HG03575 (cell line): ENCODE results near the gene MEPCE.
"Not testable (repeated sequence)": the region's sequence is repeated elsewhere in the genome, so short reads cannot be mapped to it uniquely, and the experiment has no call there.

Source experiments
- ATAC-seq: cut with Tn5 transposase; IDR thresholded peaks from one replicate; pipeline ENCODE4 v1.9.1; 2021; ENCODE audit not compliant: unreplicated experiment, insufficient number of reproducible peaks, low FRiP score; ENCODE audit errors: extremely low read depth

The MEPCE gene

DNA sequence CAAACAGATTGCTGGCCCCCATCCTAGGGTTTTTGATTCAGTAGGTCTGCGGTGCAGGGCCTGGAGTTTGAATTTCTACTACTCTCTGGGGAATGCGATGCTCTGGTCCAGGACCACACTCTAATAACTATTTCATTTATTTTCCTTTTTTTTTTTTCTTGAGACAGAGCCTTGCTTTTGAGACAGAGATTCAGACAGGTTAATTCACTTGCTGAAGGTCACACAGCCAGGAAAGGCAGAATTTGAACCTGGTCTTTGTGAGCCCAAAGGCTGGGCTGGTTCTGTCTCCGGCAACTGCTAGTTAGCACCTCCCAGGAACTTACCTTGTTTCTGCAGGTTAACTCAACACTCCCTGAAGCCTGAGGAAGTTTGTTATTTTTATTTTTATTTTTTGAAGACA is 22.9 kb downstream of the MEPCE start:
- ATAC-seq = no peak

DNA sequence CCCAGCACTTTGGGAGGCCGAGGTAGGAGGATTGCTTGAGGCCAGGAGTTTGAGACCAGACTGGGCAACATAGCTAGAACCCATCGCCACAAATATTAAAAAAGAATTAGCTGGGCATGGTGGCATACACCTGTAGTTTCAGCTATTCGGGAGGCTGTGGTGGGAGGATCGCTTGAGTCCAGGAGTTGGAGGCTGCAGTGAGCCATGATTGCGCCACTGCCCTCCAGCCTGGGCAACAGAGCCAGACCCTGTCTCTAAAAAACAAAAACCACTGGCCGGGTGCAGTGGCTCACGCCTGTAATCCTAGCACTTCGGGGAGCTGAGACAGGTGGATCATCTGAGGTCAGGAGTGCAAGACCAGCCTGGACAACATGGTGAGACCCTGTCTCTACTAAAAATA is 24.2 kb downstream of the MEPCE start:
- ATAC-seq = not testable (repeated sequence)

DNA sequence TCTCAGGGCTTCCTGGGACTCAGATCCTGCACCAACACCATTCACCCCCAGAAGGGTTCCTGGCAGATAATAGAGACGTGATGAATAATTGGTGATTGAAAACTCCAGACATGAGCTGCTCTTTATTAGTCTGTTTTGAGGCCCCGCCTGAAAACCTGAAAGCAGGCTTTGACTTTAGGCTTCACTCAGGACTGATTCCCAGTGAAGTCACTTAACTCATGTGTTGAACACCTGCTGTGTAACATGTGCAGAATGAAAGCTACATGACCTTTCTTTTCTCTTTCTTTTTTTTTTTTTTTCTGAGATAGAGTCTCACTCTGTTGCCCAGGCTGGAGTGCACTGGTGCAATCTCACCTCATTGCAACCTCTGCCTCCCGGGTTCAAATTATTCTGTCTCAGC is 25.6 kb downstream of the MEPCE start:
- no peak for ATAC-seq

DNA sequence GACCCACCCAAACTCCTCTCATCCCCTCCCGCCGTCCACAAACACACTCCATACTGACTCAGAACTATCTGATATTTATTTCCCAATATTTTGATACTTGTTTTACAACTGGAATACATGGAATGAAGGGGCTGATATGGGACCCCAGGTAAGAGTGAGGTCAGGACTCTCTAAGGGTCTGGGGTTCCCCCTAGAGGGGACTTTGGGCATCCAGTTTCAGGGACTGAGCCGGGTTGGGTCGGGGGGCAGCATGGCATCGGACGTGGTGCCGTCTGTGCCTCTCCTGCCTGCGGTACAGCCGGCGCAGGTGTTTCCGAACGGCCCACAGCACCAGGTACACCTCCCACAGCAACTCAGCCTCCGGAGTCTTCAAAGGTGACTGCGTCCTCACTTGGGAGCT is 26.9 kb downstream of the MEPCE start:
- no peak for ATAC-seq

DNA sequence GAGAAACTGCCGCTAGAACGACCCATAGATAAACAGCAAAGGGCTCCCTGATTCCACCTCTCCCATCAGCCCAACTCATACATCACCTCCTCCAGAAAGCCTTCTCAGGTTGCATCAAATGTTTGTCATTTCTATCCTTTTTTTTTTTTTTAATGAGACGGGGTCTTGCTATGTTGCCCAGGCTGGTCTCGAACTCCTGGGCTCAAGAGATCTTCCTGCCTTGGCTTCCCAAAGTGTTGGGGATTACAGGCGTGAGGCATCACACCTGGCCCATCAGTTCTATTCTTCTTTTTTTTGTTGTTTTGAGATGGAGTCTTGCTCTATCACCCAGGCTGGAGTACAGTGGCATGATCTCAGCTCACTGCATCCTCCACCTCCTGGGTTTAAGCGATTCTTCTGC is 27.4 kb downstream of the MEPCE start:
- ATAC-seq = no peak

DNA sequence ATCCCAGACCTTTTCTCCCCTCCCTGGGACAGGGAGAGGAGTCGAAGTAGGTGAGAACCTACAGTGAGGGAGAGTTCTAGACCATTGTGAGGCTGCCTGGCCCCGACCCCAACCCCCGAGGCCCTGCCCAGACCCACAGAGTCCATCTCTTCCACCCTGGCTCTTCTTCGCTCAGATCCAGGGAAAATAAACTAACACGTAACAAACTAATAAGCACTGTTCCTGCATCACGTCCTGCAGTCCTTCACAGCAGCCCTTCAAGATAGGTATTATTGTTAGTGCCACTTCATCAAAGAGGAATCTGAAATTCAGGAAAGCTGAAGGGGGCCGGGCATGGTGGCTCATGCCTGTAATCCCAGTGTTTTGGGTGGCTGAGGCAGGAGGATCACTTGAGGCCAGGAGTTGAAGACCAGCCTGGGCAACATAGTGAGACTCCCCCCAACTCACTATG is 34.6 kb downstream of the MEPCE start, which contains the start of gene SPACDR:
TSS of gene SPACDR (minus strand) at position 51 of the 451 bp plus-strand sequence. CDS start 235 bp downstream, outside the sequence.
- no peak for ATAC-seq

DNA sequence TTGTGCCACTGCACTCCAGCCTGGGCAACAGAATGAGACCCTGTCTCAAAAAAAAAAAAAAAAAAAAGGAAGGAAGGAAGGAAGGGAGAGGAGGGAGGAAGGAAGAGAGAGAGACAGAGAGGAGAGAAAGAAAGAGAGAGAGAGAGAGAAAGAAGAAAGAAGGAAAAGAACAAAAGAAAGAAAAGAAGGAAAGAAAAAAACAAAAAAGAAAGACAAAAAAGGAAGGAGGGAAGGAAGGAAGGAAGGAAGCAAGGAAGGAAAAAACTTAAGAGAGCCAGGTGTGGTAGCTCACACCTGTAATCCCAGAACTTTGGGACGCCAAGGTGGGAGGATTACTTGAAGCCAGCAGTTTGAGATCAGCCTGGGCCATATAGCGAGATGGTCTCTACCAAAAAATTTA is 35.2 kb downstream of the MEPCE start:
- no peak for ATAC-seq

DNA sequence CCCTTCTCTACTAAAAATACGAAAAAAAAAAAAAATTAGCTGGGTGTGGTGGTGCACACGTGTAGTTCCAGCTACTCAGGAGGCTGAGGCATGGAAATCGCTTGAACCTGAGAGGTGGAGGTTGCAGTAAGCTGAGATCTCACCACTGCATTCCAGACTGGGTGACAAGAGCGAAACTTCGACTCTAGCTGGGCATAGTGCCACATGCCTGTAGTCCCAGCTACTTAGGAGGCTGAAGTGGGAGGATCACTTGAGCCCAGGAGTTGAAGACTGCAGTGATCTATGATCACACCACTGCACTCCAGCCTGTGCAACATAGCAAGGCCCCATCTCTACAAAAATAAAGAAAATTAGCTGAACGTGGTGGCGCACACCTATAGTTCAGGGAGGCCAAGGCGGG is 35.7 kb downstream of the MEPCE start:
- ATAC-seq = no peak

DNA sequence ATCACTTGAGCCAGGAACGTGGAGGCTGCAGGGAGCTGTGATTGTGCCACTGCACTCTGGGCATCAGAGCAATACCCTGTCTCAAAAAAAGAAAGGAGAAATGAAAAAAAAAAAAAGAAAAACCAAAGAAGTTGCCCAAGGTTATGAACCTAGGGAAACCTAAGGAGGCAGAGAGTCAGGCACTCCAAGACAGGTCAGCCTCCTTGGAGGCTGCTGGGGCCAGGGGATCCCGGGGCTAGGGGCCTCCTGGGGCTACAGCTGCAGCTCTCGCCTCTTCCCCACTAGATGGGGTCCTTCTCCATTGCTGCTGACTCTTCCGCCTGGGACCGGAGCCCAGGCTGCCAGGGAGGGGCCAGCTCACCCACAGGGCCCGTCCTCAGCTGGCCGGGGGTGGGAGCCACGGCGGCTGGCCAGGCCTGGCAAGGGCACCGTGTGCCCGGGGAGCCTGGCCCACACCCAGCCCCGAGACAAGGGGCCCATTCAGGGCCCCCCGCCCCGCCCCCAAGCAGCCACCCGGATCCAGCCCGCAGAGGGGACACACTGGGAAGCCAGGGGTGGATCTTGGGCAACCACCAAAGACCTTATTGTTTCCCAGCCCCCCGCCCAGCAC is 36.2 kb downstream of the MEPCE start:
- no peak for ATAC-seq

DNA sequence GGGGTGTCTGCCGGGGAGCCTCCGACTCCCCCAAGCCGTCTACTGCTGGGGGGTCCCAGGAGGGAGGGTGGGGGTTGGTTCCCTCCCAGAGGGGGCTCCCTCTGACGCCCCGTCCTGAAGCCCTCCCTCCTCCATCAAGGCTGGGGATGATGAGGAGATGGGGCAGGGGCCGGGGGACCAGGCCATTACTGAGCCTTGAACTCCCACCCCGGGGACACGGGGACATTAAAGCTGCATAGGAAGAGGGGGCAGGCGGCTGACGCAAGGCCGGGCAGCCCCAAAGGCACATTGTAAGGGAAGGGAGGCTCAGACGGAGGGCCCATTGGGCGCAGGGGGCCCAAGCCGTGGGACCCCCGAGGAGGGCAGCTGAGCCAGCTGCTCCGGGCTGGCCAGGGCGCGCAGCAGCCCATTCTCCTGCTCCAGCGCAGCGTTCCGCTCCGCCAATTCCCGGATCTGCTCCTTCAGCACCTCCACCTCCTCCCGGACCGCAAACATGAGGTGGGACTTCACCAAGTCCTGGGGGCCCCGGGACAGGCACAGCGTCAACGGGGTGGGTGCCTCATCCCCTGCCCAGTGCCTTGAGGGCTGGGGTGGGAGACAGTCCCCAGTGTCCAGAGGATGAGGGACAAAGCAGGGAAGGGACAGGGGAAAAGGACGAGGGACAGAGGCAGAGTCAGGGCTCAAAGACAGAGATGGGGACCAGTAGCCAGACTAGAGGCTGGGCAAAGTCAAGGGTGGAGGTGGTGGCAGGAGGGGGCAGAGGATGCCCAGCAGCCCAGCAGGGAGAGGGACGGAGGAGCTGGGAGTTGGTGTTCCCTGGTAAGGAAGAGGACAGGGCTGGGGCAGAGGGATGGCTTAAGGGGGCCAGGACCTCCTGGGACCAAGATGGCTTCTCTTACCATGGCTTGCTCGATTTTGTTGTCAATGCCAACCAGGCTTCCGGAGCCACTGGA is 37.3 kb downstream of the MEPCE start:
- ATAC-seq = no peak

DNA sequence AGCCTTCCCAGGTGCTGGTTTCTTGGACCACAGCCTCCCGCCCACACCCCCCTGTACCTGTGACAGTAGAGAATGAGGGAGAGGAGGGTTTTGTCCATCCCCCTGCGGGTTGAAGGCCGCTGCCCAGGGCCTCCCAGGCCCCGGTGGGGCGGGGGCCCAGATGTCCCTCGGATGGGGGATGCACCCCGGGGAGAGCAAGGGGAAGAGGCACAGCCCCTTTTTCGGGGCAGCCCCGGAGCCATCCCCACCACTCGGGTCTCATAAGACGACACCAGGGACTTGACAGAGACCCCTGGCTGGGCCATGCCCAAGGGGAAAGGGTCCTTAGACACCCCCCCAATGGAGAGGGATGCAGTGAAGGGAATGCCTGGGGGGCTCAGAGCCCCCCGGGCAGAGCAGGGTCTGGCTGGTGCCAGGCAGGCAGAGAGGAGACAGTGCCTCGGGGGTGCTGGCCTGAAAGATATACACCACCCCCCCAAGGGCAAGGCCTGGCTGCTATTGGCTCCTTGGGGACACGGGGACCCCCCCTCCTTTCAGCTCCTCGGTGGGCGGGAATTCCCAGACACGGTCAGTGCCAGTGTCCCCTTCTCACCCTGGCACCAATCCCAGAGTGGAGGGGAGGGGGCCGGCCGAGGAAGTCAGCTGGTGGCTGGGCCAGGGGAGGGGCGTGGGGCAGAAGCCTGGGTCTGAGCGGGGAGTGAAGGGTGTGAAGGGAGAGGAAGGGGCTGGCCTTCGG is 38.2 kb downstream of the MEPCE start:
- ATAC-seq = no peak

DNA sequence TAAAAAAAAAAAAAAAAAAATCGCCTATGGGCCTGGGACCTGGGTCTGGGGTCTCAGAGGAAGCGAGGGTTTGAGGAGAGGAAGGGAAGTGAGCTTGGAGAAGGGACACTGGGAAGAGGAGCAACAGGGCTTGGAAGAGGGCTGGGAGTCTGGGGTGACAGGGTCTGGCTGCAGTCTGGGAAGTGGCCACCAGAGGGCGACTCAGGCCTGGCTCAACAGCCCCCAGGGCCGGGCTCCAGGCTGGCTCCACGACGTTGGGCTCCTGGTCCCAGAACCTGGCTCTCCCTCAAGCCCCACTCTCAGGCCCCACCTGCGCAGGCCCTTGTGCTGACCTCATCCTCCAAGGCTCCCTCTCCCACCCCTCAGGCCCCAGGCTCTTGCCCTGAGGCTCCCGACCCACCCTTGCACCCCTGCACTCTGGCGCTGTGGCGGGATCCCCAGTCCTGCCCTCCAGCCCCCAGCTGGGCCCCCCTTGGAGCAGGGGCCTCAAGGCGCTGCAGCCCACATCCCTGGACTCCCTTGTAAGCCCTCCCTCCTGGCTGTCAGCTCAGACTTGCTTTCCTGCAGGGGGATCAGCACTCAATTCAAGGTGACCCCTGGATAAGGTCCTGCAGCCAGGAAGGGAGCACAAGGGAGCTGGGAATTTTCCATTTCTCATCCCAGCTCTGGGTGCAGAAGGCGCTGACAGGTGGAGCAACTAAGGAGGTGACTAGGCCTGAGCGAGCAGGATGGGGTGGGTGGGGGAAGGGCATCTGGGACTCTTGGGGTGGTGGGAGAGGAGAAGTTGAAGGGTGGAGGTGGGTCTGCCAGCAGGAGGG is 39.8 kb downstream of the MEPCE start:
- ATAC-seq = no peak

DNA sequence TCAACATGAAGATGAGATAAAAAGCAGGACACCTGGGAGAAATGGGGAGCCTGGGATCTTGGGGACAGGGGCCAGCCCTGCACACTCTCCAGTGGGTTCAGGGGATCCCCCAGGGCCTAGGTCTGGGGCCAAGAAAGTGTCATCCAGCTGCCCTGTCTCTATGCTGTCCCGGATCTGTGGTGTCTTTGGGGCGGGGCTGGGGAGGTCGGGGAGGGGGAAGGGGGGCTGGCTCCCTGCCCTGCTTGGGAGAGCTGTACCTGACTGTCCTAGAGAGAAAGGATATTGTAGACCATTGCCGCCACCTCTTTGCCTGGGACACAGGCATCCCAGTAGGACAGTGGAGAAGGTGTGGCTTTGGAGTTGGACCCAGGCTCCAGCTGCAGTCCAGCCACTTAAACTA is 41.4 kb downstream of the MEPCE start:
- ATAC-seq = no peak

DNA sequence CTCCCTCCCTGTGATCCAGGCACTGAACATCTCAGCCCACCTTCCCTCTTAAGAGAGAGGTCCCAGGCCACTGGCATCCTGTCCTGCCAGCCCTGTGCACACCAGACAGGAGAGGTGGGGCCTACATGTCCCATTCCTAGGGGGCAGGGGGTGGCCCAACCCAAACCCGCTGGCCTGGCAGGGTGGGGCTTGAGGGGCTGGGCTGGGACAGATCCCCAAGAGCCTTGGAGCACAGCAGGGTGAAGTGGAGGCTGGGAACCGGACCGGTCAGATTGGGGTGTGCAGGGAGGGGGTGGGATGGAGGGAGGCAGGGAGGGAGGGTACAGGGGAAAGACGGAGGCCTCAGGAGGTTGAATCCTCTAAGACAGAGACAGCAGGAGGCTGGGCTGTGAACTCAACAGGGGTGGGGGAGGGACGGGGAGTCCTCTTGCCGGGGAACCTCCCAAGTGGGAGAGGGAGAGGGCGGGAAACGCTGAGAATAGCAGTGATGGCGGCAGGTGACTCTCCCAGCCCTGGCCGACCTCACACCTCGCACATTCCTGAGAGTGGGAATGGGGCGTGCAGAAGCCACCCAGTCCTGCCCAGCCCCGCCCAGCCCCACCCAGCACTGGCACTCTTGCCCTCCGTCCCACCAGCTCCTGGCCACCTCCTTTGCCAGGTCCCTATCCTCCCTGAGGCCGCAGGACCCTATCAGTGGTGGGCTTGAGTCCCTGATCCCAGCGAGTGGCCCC is 42.7 kb downstream of the MEPCE start:
- no peak for ATAC-seq

DNA sequence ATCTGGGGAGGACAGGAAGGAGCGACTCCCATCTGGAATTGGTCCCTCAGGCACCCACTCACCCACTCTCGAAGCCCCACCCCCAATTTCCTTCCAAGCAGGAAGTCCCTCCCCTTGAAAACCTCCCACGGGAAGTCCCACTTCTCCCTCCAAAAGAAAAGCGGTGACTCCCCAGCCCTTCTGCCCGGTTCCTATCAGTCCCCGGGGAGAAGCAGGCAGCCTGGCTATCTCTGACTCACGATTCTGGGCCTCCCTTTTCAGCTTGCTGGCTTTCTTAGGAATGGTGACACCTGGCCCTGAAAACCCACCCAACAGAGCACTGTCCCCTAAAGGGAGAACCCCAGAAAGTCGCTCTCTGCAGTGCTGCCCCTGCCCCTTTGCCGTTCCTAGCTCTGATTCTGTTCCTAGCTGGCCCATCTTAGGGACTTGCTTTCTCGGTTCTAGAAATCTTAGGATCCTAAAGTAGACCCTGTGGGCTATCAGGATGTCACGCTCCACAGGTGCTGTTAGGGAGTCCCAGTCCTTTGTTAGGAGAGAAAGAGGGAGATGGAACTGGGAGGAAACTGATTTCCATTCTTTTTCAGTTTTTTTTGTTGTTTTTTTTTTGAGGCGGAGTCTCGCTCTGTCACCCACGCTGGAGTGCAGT is 43.3 kb downstream of the MEPCE start:
- ATAC-seq = no peak

DNA sequence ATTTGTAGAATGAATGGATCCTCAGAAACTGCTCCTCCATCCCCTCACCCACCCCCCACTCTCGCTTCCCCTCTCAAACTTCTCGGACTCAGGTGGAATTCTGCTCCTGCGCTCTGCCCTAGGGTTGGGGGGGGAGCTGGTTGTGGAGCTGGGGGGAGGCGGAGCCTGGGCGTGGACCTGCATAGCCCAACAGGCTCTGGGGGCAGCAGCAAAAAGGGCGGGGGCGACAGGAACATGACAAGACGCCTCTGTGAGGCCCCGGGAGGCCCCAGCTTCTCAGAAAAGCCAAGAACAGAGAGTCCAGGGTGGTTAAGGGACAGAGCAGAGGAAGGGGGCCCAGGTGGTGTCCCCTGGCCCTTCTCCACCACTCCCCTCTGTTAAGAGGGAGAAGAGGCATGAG is 45.9 kb downstream of the MEPCE start:
- no peak for ATAC-seq

DNA sequence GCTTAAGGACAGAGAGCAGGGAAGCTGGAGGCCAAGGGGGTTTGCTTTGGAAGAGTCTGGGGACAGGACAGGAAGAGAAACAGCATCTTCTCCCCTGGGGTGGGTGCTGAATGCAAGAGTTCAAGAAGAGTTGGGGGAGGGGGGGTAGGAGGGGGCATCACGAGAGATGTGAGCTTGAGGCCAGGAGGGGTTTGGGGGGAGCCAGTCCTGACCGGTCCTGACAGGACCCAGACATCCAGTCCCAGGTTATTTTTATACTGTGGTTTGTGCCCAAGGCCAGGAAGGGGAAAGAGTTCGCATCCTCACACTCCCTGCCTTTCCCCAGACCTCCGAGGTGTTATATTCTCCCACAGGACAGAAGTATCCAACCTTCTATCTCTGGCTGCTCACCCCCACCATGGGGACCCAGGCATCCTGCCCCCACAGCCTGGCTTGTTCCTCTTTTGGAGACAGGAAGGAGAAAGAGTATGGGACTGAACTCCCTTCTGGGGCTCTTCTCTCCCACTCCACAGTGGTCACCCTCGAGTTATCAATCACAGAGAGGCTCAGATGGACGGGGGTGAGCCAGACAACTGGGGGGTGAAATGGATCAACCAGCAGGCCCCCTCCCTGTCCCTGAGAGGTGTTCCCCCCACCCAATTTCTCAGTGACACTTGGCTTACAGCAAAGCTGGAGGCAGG is 46.6 kb downstream of the MEPCE start:
- no peak for ATAC-seq
